ENCODE data around the gene ERCC1. TPM values are rescaled to one million over a fixed set of nuclear protein-coding genes. Genes with fewer than 3 reads are reported as not detected.

The ERCC1 gene
- total RNA-seq, 1 donor from 2014 or later = 123 TPM

DNA sequence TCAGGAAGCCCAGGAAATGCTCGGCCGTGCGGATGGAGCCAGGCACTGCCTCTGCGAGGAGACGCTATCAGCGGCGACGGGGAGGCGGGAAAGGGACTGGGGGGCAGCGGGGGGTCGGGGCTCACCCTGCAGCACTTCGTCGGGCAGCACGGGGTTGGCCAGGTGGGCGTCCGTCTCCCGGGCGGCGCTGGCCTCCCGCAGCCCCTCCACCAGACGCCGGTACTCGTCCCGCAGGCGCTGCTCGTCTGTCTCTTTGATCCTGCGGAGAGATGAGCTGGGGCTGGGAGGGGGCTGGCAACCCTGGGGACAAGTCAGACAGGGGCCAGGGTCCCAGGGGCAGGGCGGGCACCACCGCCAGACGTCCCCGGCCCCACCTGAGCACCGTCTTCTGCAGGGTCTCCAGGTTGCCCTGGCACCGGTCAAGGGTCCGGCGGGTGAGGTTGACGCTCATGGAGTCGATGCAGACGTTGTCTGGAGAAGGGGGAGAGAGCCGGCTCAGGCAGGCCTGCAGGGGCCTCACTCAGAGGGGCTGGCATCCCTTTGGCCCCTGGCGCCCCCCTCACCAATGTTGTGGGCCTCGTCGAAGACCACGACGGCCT lies 59.8 kb downstream of the ERCC1 start:
- TF ChIP-seq CTCF (IDR thresholded peaks at IDR 0.05) (no peak), POLR2AphosphoS5 (IDR thresholded peaks at IDR 0.05; ENCODE audit: insufficient read depth in 1 of 2, low read depth in 1 of 2) (no peak), POLR2A (IDR thresholded peaks at IDR 0.05) (no peak)

DNA sequence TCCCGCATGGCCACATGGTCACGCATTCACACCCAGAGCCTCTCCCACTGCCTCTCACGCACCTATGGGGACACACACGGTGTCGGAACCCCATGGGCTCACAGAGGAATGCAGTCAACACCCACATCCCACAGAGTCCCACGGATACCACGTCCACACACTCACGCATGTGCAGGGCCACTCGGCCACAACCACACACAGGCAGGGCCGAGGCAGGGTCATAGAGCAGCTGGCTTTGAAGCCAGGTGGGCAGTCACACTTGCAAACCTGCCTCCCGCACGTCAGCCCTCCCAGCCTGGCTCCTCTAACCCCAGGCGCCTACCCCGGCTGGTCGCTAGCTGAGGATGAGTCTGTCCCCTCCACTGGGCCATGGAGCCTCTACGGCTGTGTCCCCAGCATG lies 61.4 kb downstream of the ERCC1 start:
- Histone ChIP-seq H3K9me3 (no peaks in the 10 kb centered on the region), H3K27ac (no peak overlapping the region), H3K36me3 (peaks cover 0 to 7% of the 10 kb centered on the region in 2 donors), H3K4me1 (no peaks in the 10 kb centered on the region), H3K4me3 (no peak overlapping the region), H3K27me3 (no peaks in the 10 kb centered on the region)
- intact Hi-C loops (cut with DNase I) = no loop called here
- no peak for DNase-seq (ENCODE audit: extremely low spot score in 2 of 2)
- TF ChIP-seq CTCF (IDR thresholded peaks at IDR 0.05) = no peak
- TF ChIP-seq POLR2A (IDR thresholded peaks at IDR 0.05) = no peak
- TF ChIP-seq POLR2AphosphoS5 (IDR thresholded peaks at IDR 0.05; ENCODE audit: insufficient read depth in 1 of 2, low read depth in 1 of 2) = no peak

More for the DNA sequence above, 59.8 kb downstream of the ERCC1 start:
- Histone ChIP-seq H3K4me1 (no peaks in the 10 kb centered on the region), H3K9me3 (no peaks in the 10 kb centered on the region), H3K36me3 (peaks cover 0 to 7% of the 10 kb centered on the region in 2 donors), H3K4me3 (no peak overlapping the region), H3K27ac (no peak overlapping the region), H3K27me3 (no peaks in the 10 kb centered on the region)
- intact Hi-C loops (cut with DNase I) = no loop called here
- DNase-seq (ENCODE audit: extremely low spot score in 2 of 2) = no peak

GRCh38 chr19:45361608-45362007 lies 62.1 kb downstream of the ERCC1 start:
- no peaks in the 10 kb centered on the region for H3K27me3 ChIP-seq
- intact Hi-C loops (cut with DNase I) = no loop called here
- DNase-seq (ENCODE audit: extremely low spot score in 2 of 2) = no peak
- H3K4me3 ChIP-seq = no peak overlapping the region
- no peaks in the 10 kb centered on the region for H3K4me1 ChIP-seq
- TF ChIP-seq POLR2AphosphoS5 (IDR thresholded peaks at IDR 0.05; ENCODE audit: insufficient read depth in 1 of 2, low read depth in 1 of 2) (no peak), CTCF (IDR thresholded peaks at IDR 0.05) (no peak), POLR2A (IDR thresholded peaks at IDR 0.05) (no peak)
- H3K9me3 ChIP-seq = no peaks in the 10 kb centered on the region
- no peak overlapping the region for H3K27ac ChIP-seq
- H3K36me3 ChIP-seq = peaks cover 0 to 7% of the 10 kb centered on the region in 2 donors

GRCh38 chr19:45358213-45358792 lies 65.4 kb downstream of the ERCC1 start:
- peaks cover 0 to 7% of the 10 kb centered on the region in 2 donors for H3K36me3 ChIP-seq
- intact Hi-C loops (cut with DNase I) = no loop called here
- no peak for TF ChIP-seq POLR2AphosphoS5 (IDR thresholded peaks at IDR 0.05; ENCODE audit: insufficient read depth in 1 of 2, low read depth in 1 of 2)
- no peak for TF ChIP-seq CTCF (IDR thresholded peaks at IDR 0.05)
- TF ChIP-seq POLR2A (IDR thresholded peaks at IDR 0.05) = no peak

DNA sequence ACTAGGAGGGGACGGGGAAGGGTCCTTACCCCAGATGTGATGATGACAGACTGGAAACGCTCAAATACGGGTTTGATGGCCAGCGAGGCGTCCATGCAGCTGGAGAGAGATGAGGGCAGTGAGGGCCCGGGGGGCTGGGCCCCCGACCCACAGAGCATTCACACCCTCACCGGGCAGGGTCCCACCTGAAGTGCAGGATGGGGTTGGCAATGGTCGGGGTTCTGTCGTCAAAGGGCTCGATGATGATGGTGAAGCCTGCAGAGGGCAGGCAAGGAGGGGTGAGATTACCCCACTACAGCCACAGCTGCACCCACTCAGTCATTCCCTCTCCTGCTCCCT lies 66.3 kb downstream of the ERCC1 start:
- Histone ChIP-seq H3K27ac (no peak overlapping the region), H3K9me3 (no peaks in the 10 kb centered on the region), H3K4me3 (no peak overlapping the region), H3K27me3 (no peaks in the 10 kb centered on the region), H3K36me3 (peaks cover 0 to 9% of the 10 kb centered on the region in 2 donors), H3K4me1 (no peaks in the 10 kb centered on the region)
- intact Hi-C loops (cut with DNase I) = no loop called here
- no peak for DNase-seq (ENCODE audit: extremely low spot score in 2 of 2)
- TF ChIP-seq CTCF (IDR thresholded peaks at IDR 0.05) = no peak
- no peak for TF ChIP-seq POLR2AphosphoS5 (IDR thresholded peaks at IDR 0.05; ENCODE audit: insufficient read depth in 1 of 2, low read depth in 1 of 2)

More at GRCh38 chr19:45358213-45358792, 65.4 kb downstream of the ERCC1 start:
- H3K4me3 ChIP-seq = no peak overlapping the region
- H3K27me3 ChIP-seq = no peaks in the 10 kb centered on the region
- H3K27ac ChIP-seq = no peak overlapping the region
- no peaks in the 10 kb centered on the region for H3K4me1 ChIP-seq
- no peak for DNase-seq (ENCODE audit: extremely low spot score in 2 of 2)
- H3K9me3 ChIP-seq = no peaks in the 10 kb centered on the region

Measured in vagina (tissue), 2 donors.